DMS114 treated with DMSO at 0.1 percent for 48 hours (cell line): Measurements from ENCODE around the gene RAB9A.
A peak's percentile ranks its signal among the peaks of the same experiment; 100 is the strongest.
"Not testable (repeated sequence)": the region's sequence is repeated elsewhere in the genome, so short reads cannot be mapped to it uniquely, and the experiment has no call there.

Experiments used
- DNase-seq: peaks from one replicate; lab custom pipeline; 2025; ENCODE audit not compliant: unreplicated experiment; lab: John Stamatoyannopoulos, UW

Gene RAB9A

DNA sequence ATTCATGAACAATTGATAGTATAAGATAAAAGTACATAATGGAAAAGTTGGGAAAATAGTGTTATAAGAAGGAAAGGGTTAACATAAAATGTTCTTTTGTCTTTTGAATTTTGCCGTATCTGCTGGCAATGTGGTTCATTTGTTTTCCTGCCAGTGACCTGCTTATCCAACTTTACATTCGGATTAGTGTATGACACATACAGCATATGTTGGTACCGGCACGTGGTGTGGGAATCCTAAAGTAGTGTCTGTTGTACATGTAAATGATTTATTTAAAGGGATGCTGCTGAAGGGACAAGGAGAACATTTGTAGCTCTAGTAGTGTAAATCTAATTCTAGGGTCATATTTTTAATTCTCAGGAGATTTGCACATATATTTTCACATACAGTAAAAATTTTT, 11.5 kb downstream of the RAB9A start:
- no peak for DNase-seq

DNA sequence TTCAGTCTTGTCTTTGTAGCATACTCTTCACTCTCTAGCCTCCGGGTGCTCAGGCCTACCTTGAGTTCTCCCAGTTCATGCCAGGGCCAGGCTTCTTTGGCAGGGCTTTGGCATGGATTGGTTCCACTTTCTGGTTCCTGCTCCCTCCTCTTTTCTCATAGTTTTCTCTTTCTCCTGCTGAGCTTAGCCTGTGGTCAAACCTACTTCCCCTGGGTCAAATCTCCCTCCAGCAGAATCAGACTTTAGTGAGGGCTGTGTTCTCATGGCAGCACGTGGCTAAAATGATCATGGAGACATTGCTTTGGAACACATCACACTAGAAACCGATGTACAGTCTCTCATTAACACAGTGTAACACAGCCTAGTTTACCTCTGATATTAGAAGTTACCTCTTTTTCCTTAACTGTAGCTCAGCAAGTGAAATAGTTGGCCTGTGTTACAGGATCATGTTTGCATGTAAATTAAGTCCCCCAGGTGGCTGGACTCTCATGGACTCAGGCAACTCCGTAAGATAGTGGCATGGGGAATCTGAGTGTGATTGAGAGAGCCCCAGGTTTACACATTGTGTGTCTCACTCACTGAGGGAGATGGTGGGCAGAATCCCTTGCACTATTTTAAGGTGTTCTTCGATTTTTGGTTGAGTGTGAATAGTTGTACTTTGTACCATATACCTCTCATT, 13.3 kb downstream of the RAB9A start:
- DNase-seq: no peak

DNA sequence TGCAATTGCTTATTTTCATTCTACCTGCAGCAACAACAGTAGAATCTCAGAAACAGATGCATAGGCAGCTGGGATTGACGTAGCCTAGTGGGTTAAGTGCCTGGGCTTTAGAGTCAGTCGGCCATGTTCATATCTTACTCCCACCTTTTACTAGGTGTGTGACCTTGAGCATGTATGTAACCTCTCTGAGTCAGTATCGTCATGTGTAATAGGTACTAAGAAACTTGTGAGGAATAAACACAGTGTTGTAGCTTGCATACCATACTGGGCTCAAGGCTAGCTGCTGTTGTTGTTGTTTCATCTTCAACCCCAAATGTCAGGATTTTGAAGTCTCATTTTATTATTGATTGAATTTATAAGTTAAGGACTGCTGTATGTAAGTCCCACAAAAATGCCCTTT, 14.2 kb downstream of the RAB9A start:
- no peak for DNase-seq

DNA sequence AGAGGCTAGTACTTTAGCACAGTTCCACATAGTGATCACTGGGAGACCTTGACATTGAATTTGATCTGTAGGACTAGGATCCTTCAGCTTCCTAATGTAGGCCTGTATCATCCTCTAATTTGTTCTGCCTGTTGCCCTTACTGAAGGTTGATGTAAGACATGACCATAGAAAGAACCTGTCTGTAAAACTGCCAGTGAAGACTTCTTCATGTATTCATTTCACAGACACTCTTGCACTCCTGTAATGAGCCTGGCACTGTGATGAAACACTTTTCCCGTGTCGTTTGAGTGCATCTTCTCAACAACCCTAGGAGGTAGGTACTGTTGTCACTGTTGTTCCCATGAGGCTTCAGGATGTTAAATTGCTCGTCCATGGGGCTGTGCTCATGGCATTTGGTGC, 14.7 kb downstream of the RAB9A start:
- DNase-seq: no peak

DNA sequence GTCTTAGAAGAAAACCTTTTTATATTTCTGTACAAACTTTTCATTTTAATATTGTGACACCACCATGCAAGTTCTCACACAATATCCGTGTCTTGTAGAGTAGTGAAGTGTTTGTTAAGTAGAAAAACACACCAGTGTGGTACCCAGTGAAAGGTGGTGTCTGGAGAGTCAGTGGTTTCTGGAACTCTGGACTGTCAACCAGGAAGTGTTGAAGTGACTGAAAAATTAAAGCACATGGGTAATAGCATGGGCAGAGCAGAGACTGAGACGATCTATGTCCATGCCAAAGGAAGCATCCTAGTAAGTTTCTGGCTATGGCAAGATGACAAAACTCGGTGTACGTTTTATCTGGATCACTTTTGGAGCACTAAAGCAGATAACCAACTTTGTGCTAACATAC, 22.2 kb downstream of the RAB9A start:
- no peak for DNase-seq

DNA sequence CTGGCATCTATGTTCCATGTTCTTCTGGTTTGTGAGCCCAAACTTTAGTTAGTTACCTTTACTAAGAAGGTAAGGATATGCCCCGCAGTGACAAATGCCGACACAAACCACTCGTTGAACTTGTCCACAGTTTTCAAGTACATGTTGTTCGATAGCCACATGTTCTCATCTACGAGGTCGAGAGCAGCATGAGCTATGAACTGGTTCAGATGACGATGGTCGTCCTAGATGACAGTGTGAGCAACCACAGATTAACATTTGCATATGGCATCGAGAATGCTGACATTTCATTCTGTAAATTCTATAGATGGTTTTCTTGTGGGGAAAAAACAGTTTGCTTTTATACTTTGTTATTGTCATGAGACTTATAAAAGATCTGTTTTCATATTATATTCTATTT, 27.5 kb downstream of the RAB9A start:
- no peak for DNase-seq

DNA sequence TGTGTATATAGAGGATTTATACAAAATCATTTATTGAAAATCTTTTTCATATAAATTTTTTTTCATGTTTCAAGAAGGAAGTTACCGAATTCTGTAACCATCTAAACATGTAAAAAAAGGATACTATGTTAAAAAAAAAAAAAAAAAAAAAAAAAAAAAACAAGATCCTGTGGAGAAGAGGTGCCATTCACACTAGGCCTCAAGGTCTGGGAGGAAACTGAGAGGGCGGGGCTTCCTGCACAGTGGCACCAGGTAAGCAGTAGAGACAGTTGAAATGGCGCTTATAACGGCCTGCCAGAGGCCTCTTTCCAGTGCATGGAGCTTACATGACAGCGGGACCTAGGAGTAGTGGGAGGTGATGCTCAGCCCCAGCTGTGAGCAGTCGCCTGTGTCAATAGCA, 28.0 kb downstream of the RAB9A start:
- no peak for DNase-seq

DNA sequence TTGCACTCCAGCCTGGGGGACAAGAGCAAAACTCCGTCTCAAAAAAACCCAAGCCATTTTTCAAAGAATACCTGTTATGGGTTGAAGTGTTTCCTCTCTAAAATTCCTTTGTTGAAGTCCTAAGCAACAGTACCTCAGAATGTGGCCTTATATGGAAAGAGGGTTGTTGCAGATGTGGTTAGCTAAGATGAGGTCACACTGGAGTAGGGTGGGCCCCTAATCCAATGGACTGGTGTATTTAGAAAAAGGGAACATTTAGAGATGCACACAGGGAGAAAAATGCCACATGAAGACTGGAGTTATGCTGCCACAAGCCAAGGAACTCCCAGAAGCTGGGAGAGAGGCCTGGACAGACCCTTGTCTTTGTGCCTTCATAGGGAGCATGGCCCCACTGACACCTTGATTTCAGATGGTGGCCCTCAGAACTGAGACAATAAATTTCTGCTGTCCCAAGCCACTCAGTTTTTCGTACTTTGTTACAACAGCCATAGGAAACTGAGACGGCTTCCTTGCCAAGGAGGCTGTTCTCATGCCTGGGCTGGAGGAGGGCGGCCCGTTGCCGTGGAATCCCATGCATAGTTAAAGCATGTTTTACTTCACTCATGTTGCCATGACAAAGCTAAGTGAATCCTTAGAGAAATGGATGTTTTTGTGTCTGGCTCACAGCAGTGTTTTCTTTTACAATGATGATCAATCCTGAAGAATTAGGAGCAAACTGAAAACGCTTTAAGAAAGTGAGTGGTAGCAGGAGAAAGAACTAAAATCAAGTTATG, 29.0 kb downstream of the RAB9A start:
- DNase-seq: no peak

DNA sequence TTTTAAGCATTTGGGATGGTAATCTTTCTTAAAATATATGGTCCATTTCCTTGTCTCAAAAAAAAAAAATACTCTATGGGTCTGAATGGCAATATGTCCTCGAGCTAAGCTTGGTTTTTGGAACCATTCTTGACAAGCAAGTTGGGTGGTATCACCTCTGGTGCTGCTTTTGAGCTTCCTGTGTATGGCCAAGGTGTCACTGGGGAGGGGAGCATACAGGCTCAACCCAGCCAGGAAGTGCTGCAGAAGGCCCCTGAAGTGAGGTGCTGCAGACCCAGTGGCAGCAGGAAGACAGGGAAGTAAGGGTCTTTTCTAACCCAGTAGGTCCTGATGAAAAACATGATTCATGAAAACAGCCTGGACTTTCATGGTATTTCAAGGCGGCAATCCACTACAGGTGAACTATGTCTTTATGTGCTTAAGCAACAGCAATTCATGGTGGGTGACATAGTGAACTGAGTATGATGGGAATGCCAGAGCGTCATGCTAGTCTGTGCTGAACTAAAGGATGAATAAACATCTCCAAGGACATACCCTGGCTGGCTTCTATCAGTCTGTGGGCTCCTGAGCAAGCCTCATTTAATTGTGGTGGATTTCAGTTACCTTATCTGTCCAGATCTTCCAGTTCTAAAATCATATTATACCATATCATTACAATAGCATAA, 30.4 kb downstream of the RAB9A start:
- DNase-seq: no peak

DNA sequence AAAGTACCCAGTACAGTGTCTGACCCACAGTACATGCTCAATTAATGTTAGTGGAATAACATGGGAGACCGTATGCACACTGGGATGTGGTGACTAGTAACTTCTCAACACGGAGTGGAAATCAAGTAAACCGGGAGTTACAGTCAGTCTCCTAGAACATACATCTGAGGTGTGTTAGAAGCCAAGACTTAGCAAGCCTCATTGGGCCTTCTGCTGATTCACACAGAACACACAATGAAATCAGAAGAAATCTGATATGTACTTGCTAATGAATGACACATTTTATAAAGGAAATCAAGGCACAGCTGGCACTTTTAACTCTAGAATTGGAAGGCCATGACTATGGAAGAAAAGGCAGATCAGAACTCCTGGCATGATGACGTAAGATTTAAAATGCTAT, 32.4 kb downstream of the RAB9A start:
- no peak for DNase-seq

DNA sequence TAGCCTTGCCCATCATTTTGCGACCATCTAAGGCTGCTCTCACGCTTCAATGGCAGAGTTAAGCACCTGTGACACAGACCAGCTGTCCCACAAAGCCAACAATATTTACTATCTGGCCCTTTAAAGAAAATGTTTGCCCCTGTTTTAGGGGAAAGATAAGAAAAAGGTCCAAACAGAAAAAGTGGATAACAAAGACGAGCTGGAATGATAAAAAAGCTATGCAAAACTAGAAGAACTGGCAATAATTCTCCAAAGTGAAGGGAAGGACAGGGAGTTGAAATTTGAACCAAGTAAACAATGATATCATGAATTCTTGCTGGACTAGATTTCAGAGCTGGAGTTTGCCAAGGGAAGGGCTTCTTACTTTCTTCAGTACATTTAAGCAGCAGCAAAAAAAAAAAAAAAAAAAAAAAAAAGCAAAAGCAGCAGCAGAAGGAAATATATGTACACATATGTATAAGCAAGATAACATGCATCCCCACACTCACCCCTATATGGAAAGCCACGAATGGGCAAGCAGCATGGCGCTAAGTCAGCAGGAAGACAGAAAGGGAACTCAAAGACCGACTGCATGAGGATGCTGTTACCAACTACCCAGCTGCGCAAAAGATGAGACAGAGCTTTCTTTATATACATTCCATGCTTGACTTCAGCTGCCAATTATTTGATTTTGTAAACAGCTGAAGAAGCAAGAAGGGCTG, 33.0 kb downstream of the RAB9A start:
- DNase-seq: no peak

DNA sequence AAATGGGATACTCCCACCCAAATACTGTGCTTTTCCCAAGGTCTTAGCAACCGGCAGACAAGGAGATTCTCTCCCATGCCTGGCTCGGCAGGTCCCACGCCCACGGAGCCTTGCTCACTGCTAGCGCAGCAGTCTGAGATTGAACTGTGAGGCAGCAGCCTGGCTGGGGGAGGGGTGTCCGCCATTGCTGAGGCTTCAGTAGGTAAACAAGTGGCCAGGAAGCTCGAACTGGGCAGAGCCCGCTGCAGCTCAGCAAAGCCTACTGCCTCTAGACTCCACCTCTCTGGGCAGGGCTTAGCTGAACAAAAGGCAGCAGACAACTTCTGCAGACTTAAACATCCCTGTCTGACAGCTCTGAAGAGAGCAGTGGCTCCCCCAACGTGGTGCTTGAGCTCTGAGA, 36.0 kb downstream of the RAB9A start:
- DNase-seq: not testable (repeated sequence)

DNA sequence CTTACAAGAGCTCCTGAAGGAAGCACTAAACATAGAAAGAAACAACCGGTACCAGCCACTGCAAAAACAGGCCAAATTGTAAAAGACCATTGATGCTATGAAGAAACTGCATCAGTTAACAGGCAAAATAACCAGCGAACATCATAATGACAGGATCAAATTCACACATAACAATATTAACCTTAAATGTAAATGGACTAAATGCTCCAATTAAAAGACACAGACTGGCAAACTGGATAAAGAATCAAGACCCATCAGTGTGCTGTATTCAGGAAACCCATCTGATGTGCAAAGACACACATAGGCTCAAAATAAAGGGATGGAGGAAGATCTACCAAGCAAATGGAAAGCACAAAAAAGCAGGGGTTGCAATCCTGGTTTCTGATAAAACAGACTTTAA, 37.7 kb downstream of the RAB9A start:
- not testable (repeated sequence) for DNase-seq

DNA sequence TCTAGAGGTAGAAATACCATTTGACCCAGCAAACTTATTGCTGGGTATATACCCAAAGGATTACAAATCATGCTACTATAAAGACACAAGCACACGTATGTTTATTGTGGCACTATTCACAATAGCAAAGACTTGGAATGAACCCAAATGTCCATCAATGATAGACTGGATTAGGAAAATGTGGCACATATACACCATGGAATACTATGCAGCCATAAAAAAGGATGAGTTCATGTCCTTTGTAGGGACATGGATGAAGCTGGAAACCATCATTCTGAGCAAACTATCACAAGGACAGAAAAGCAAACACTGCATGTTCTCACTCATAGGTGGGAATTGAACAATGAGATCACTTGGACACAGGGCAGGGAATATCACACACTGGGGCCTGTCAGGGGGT, 41.6 kb downstream of the RAB9A start:
- not testable (repeated sequence) for DNase-seq

DNA sequence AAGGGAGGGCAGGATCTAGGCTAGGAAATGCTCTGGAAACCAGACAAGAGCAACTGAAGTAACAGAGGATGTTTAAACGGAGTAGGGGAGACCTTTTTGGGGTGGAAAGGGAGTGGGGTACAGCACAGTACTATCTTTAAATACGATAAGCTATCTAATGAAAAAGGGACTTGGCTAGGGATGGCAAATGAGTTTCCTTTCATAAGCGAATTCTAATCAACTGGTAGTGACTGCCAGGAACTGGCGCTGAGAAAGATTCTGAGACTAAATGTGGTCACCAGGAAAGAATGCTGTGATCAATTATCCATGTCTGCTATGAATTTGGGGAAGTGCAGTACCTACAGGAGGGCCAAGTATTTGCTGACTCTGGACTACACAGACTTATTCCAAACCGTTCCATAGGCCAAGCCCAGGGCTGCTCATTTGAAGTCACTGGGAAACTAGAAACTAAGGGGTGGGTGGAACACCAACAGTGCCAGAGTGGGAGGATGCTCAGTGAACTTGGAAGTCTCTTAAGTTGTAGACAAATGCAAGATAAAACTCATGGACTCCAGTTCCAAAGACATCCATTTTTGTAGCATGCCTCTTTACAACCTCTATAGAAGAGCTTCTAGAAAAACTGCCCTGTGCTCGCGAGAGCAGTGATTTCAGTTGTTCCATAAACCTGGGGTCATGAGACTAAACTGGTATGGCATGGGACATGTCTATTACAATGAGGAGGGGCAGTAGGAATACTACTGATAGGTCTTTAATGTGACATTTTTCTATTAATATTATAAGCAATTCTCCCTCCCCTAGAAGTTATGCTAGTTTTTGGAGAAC, 43.5 kb downstream of the RAB9A start:
- DNase-seq: no peak

DNA sequence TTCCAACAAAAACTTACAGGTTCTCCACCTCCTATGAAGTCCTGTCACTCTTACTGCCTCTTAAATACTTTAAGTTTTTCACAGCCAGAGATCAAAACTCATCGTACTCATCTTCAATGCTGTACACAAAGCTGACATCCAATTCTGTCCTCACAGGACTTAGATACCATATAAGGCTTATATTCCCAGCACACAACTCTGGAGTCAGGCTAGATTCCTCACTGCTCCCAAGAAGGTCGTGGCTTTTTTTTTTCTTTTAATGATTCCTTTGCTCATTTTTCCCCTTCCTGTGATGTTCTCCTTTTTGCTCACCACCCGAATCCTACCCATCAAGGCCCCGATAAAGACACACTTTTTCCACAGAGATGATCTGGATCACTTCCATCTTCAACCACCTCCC, 44.6 kb downstream of the RAB9A start:
- no peak for DNase-seq

DNA sequence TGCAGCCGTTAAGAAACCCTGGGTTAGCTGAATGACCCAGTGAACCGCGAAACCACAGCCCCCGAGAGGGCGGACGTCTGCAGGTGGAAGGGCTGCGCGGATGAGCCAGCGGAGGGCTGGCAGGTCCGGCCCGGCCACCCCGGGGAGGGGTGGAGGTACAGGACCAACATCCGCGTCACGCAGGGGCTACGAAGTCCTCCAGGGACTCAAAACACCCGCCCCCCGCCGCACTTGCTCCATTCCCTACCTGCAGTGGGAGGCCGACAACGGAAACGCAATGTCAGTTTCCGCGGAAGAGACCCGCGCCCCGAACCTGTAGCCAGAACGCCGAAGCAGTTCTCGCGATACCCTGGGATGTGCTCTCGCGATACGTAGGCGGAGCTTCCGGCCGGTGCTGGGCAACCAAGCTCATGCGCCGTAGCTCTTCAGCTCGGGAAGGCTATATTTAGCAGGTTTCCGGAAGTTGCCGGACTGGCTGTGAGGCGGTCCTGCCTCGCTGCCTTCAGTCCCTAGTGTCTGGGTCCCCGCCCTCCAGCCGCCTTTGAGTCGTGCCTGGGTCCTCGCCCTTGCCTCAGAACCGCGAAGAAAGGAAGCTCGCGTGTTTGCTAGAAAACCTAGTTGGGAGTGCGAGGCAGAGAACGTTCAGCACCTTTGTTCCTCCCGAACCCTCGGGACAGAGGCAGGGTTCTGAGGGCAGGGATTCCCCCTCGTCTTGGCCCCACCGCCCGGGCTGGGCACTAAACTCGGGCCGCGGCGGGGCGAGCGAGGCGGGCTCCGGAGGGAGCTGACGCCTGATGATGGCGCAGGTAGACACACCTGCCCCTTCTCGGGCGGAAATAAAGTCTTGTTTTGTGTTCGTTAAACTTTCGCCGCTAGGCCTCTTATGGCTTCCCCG, 45.6 kb downstream of the RAB9A start, which contains the start of the genes OFD1 and TRAPPC2:
Gene OFD1, plus strand, starts transcription at position 471 of the 895 bp plus-strand sequence. Its CDS starts 324 bp downstream, at position 795.
Gene TRAPPC2, minus strand, starts transcription at position 343 of the 895 bp plus-strand sequence. CDS start 14,657 bp downstream, outside the sequence.
- DNase-seq: peak; percentile 81

DNA sequence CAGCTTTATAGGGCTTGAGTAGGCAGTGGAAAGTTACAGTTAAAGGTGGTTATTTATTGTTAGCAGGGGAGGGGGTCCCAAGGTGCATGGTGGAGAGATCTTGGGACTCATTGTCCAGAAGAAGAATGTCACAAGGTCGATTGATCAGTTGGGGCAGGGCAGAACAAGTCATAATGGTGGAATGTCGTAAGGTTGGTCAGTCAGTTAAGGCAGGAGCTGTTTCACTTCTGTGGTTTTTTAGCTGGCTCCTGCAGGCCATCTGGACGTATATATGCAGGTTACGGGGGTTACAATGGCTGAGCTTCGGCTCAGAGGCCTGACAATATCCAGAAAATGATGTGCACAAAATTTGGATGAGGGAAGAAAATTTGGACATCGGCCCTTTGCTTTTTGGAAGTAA, 52.8 kb downstream of the RAB9A start:
- DNase-seq: no peak

DNA sequence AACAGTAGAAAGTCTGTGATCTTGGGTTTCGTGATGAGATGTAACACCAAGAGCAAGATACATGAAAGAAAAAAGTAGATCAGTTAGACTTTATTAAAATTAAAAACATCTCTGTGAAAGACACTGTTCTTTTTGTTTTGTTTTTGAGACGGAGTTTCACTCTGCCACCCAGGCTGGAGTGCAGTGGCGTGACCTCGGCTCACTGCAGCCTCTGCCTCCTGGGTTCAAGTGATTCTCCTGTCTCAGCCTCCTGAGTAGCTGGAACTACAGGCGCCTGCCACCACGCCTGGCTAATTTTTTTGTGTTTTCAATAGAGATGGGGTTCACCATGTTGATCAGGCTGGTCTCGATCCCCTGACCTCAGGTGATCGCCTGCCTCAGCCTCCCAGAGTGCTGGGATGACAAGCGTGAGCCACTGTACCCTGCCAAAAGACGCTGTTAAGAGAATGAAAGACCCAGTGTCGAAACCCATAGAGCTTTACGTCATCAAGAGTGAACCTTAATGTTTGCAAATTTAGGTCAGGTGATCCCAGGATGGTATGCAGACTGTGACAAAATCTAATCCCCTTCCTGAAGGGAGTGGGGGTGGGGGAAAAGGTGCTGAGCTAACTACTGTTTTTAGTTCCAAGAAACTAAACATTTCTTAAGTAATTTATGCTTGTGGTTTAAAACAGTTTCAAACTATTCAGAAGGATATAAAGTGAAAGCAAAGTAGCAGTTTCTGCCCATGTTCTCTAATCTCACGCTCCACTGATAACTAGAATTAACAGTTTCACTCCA, 53.7 kb downstream of the RAB9A start:
- DNase-seq: no peak
